Measurements from ENCODE around the gene TAS2R41. TPM values are rescaled to one million over a fixed set of nuclear protein-coding genes. Genes with fewer than 3 reads are reported as not detected.

TAS2R41 gene
- total RNA-seq, 2 donors from 2014 or later, result not detected

DNA sequence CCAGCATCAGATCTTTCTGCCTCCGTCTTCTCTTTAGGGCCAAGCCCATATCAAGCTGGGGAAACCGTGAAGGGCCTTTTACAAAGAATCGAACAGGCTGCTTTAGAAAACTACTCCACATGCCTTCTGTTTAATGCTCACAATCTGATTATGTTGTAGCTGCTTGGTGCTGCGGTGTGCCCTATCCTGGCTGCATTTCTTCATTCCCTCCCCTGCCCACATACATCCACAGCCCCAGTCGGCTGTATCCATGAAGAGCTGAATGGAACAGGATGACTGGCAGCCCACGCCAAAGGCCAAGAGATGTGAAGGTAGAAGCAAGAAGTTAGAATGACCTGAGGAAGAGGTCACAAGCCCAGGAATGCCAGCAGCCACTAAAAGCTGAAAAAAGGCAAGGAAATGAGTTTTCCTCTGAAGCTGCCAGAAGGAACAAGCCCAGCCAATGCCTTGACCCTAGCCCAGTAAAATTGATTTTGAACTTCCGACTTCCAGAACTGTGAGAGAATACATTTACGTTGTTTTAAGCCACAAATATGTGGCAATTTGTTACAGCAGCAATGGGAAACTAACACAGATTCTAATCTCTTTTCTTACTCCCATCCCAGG, 22.2 kb downstream of the TAS2R41 start:
- H3K9me3 ChIP-seq, result no peaks in the 10 kb centered on the region
- intact Hi-C loops (cut with DNase I), result no loop called here
- no peaks in the 10 kb centered on the region for H3K36me3 ChIP-seq (replicated peaks in 1 of 2; ENCODE audit: insufficient read depth in 1 of 2, low read depth in 2 of 2)
- no peak for ATAC-seq
- 72 to 74% methylated on average over 8 of the region's 8 CpGs for WGBS, 2 donors
- H3K4me3 ChIP-seq, result no peak overlapping the region
- no peaks in the 10 kb centered on the region for H3K4me1 ChIP-seq
- TF ChIP-seq, protein P1, sequence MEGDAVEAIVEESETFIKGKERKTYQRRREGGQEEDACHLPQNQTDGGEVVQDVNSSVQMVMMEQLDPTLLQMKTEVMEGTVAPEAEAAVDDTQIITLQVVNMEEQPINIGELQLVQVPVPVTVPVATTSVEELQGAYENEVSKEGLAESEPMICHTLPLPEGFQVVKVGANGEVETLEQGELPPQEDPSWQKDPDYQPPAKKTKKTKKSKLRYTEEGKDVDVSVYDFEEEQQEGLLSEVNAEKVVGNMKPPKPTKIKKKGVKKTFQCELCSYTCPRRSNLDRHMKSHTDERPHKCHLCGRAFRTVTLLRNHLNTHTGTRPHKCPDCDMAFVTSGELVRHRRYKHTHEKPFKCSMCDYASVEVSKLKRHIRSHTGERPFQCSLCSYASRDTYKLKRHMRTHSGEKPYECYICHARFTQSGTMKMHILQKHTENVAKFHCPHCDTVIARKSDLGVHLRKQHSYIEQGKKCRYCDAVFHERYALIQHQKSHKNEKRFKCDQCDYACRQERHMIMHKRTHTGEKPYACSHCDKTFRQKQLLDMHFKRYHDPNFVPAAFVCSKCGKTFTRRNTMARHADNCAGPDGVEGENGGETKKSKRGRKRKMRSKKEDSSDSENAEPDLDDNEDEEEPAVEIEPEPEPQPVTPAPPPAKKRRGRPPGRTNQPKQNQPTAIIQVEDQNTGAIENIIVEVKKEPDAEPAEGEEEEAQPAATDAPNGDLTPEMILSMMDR (IDR thresholded peaks at IDR 0.05), result no peak
- H3K27ac ChIP-seq, result peak overlapping the region in 1 of 4 donors; percentile 38
- no peak for DNase-seq
- H3K27me3 ChIP-seq, result no peaks in the 10 kb centered on the region

- H3K27ac ChIP-seq, result no peak overlapping the region
- H3K4me1 ChIP-seq, result no peaks in the 10 kb centered on the region
- no peak for ATAC-seq
- no peak overlapping the region for H3K4me3 ChIP-seq
- TF ChIP-seq, protein P1 (IDR thresholded peaks at IDR 0.05), result no peak
- no peak for TF ChIP-seq POLR2A (IDR thresholded peaks at IDR 0.05)
- H3K9me3 ChIP-seq, result no peaks in the 10 kb centered on the region
- H3K36me3 ChIP-seq (replicated peaks in 1 of 2; ENCODE audit: insufficient read depth in 1 of 2, low read depth in 2 of 2), result no peaks in the 10 kb centered on the region
- intact Hi-C loops (cut with DNase I), result no loop called here
- WGBS, 2 donors, result 74 to 81% methylated on average over 2 of the region's 2 CpGs
- H3K27me3 ChIP-seq, result no peaks in the 10 kb centered on the region
- DNase-seq, result no peak
Observed at GRCh38 chr7:143503261-143503660, 25.6 kb downstream of the TAS2R41 start.

GRCh38 chr7:143504215-143504936, 26.7 kb downstream of the TAS2R41 start:
- no peaks in the 10 kb centered on the region for H3K27me3 ChIP-seq
- WGBS, 2 donors, result 68 to 84% methylated on average over 5 of the region's 5 CpGs
- intact Hi-C loops (cut with DNase I), result no loop called here

GRCh38 chr7:143504937-143505297, 27.2 kb downstream of the TAS2R41 start:
- ATAC-seq (no peak), DNase-seq (no peak)
- H3K27ac ChIP-seq, result no peak overlapping the region
- no peaks in the 10 kb centered on the region for H3K36me3 ChIP-seq (replicated peaks in 1 of 2; ENCODE audit: insufficient read depth in 1 of 2, low read depth in 2 of 2)
- TF ChIP-seq, protein P1 (IDR thresholded peaks at IDR 0.05), result no peak
- no peak for TF ChIP-seq POLR2A (IDR thresholded peaks at IDR 0.05)
- intact Hi-C loops (cut with DNase I), result no loop called here
- H3K9me3 ChIP-seq, result no peaks in the 10 kb centered on the region
- no peaks in the 10 kb centered on the region for H3K27me3 ChIP-seq
- no peaks in the 10 kb centered on the region for H3K4me1 ChIP-seq
- H3K4me3 ChIP-seq, result no peak overlapping the region

More at GRCh38 chr7:143504215-143504936, 26.7 kb downstream of the TAS2R41 start:
- no peak for TF ChIP-seq POLR2A (IDR thresholded peaks at IDR 0.05)
- TF ChIP-seq, protein P1 (IDR thresholded peaks at IDR 0.05), result no peak
- DNase-seq (no peak), ATAC-seq (no peak)
- Histone ChIP-seq H3K4me3 (no peak overlapping the region), H3K9me3 (no peaks in the 10 kb centered on the region), H3K36me3 (replicated peaks in 1 of 2; ENCODE audit: insufficient read depth in 1 of 2, low read depth in 2 of 2) (no peaks in the 10 kb centered on the region), H3K27ac (no peak overlapping the region), H3K4me1 (no peaks in the 10 kb centered on the region)

DNA sequence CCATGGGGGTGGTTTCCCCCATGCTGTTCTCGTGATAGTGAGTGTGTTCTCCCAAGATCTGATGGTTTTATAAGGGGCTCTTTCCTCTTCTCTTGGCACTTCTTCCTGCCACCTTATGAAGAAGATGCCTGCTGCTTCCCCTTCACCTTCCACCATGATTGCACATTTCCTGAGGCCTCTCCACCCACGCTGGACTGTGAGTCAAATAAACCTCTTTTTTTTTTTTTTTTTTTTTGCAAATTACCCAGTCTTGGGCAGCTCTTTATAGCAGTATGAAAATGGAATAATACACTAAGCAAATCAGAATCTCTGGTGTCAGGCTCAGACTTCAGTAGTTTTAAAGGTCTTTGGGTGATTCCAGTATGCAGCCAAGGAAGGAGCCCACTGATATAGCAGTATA, 28.2 kb downstream of the TAS2R41 start:
- intact Hi-C loops (cut with DNase I), result no loop called here
- DNase-seq (no peak), ATAC-seq (no peak)
- H3K27me3 ChIP-seq, result no peaks in the 10 kb centered on the region
- WGBS, 2 donors, result 64 to 69% methylated on average over 2 of the region's 2 CpGs
- H3K36me3 ChIP-seq (replicated peaks in 1 of 2; ENCODE audit: insufficient read depth in 1 of 2, low read depth in 2 of 2), result no peaks in the 10 kb centered on the region
- H3K4me1 ChIP-seq, result peaks cover 1% of the 10 kb centered on the region
- H3K27ac ChIP-seq, result no peak overlapping the region
- TF ChIP-seq, protein P1 (IDR thresholded peaks at IDR 0.05), result no peak
- TF ChIP-seq POLR2A (IDR thresholded peaks at IDR 0.05), result no peak
- no peak overlapping the region for H3K4me3 ChIP-seq
- H3K9me3 ChIP-seq, result no peaks in the 10 kb centered on the region

All from body of pancreas (tissue), 4 donors.